Transverse colon (tissue), 4 donors: ENCODE measurements around the gene MISP3.
"Not testable (repeated sequence)": the region's sequence is repeated elsewhere in the genome, so short reads cannot be mapped to it uniquely, and the experiment has no call there.

Experiments used
- POLR2A ChIP-seq: fragments of 450-650 bp; IDR thresholded peaks from one replicate; pipeline ENCODE4 v1.6.1; 2016; ENCODE audit warnings: antibody characterized with exemption, mild to moderate bottlenecking, moderate library complexity
- POLR2AphosphoS5 ChIP-seq, 3 donors: sonication (generic); formaldehyde crosslinking; IDR thresholded peaks; one replicate each; pipeline ENCODE4 v1.6.1; 2016; ENCODE audit warnings: antibody characterized with exemption in 3 of 3
- TF ChIP-seq, protein P1 (sequence below), 5 experiments: fragments of 200-600 bp in 3 of 5; fragments of 450-650 bp in 2 of 5; sonication (generic) in 3 of 5; IDR thresholded peaks; 1 replicate in 2 of 5; 2 replicates in 3 of 5; pipeline ENCODE4 v1.5.1; 2016 to 2017; ENCODE audit warnings: antibody characterized with exemption in 5 of 5, inconsistent platforms in 3 of 5, mild to moderate bottlenecking in 2 of 5, moderate library complexity in 1 of 5

DNA sequence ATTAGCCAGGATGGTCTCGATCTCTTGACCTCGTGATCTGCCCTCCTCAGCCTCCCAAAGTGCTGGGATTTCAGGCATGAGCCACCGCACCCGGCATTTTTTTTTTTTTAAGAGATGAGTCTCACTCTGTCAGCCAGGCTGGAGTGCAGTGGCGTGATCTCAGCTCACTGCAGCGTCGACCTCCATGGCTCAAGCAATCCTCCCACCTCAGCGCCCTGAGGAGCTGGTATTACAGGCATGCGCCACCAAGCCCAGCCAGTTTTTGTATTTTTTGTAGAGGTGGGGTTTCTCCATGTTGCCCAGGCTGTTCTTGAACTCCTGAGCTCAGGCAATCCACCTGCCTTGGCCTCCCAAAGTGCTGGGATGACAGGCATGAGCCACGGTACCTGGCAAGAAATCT lies 24.7 kb upstream of the MISP3 start:
- TF ChIP-seq, protein P1, sequence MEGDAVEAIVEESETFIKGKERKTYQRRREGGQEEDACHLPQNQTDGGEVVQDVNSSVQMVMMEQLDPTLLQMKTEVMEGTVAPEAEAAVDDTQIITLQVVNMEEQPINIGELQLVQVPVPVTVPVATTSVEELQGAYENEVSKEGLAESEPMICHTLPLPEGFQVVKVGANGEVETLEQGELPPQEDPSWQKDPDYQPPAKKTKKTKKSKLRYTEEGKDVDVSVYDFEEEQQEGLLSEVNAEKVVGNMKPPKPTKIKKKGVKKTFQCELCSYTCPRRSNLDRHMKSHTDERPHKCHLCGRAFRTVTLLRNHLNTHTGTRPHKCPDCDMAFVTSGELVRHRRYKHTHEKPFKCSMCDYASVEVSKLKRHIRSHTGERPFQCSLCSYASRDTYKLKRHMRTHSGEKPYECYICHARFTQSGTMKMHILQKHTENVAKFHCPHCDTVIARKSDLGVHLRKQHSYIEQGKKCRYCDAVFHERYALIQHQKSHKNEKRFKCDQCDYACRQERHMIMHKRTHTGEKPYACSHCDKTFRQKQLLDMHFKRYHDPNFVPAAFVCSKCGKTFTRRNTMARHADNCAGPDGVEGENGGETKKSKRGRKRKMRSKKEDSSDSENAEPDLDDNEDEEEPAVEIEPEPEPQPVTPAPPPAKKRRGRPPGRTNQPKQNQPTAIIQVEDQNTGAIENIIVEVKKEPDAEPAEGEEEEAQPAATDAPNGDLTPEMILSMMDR (IDR thresholded peaks at IDR 0.05): not testable (repeated sequence)
- not testable (repeated sequence) for TF ChIP-seq POLR2A; POLR2AphosphoS5 (IDR thresholded peaks at IDR 0.05)
